Mesodermal cell (in vitro differentiated cells): ENCODE results near the gene ZNF385D.

Source experiments
- H3K27ac ChIP-seq: 2 replicates; pipeline ENCODE4 v1.7.0; 2013; ENCODE audit warnings: mild to moderate bottlenecking, low read depth, low read length, moderate library complexity; ENCODE audit not compliant: severe bottlenecking
- H3K36me3 ChIP-seq: 2 replicates; pipeline ENCODE4 v1.7.1; 2013; ENCODE audit warnings: mild to moderate bottlenecking, low read length, moderate library complexity; ENCODE audit not compliant: control insufficient read depth, insufficient read depth
- H3K4me1 ChIP-seq: one replicate; pipeline ENCODE4 v1.7.1; 2013; ENCODE audit warnings: mild to moderate bottlenecking, low read length; ENCODE audit not compliant: insufficient read depth, control insufficient read depth, poor library complexity, severe bottlenecking
- H3K4me3 ChIP-seq: 2 replicates; pipeline ENCODE4 v1.7.0; 2013; ENCODE audit warnings: low read length, control low read depth, mild to moderate bottlenecking; ENCODE audit not compliant: insufficient read depth, poor library complexity, severe bottlenecking; ENCODE audit errors: extremely low read depth
- H3K9me3 ChIP-seq: 2 replicates; pipeline ENCODE4 v1.7.1; 2013; ENCODE audit warnings: mild to moderate bottlenecking, low read length, moderate library complexity; ENCODE audit not compliant: control insufficient read depth
- WGBS, 2 experiments: methylation state at CpG; one replicate each; pipeline ENCODE4 v1.1.5; 2013; ENCODE audit warnings: missing lambda C conversion rate in 2 of 2; ENCODE audit not compliant: insufficient coverage in 2 of 2; 5-methylcytosine and 5-hydroxymethylcytosine counted together

Gene ZNF385D

DNA sequence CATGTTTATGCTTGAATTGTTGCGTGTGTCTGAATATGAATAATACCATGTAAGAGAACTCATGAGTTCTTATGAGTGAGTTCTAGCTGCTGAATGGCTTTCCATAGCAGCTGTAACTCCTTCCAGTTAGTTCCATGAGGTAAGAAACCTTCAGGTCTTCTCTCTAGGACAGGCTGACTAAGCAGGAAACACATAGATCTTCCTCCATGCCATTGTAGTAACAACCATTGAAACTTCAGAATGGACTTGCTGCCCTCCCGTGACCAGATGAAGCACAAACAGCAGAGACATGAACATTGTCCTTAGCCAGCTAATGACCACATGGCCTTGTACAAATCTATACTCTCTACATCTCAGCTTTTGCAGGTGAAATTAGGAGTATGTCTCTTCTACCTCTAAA, 200.0 kb downstream of the ZNF385D start:
- Histone ChIP-seq H3K9me3 (no peaks in the 10 kb centered on the region), H3K36me3 (no peaks in the 10 kb centered on the region), H3K4me1 (no peaks in the 10 kb centered on the region), H3K27ac (no peak overlapping the region), H3K4me3 (no peak overlapping the region)
- WGBS, 2 experiments = 80 to 100% methylated on average over 1 of the region's 2 CpGs

DNA sequence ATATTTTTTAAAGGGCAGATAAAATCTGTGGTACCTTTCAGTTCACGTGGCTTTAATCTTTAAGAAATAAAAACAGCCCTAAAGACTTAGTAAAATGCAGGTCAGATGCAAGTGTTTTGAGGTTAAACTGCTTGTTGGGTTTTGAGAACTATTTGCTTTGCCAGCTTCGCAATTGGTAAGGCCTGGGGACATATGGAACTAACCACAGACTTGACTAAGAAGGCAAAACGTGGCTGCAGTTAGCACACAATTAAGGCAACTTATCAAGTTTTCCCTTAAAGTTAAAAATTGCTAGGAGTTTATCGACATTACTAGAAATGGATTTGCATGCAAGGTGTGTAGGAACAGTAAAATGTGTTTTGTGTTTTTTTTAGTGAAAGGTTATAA, 206.9 kb downstream of the ZNF385D start:
- no peaks in the 10 kb centered on the region for H3K9me3 ChIP-seq
- no peaks in the 10 kb centered on the region for H3K36me3 ChIP-seq
- no peak overlapping the region for H3K4me3 ChIP-seq
- no peak overlapping the region for H3K27ac ChIP-seq
- H3K4me1 ChIP-seq = no peaks in the 10 kb centered on the region
- WGBS, 2 experiments = 81 to 100% methylated on average over 1 to 2 of the region's 4 CpGs

DNA sequence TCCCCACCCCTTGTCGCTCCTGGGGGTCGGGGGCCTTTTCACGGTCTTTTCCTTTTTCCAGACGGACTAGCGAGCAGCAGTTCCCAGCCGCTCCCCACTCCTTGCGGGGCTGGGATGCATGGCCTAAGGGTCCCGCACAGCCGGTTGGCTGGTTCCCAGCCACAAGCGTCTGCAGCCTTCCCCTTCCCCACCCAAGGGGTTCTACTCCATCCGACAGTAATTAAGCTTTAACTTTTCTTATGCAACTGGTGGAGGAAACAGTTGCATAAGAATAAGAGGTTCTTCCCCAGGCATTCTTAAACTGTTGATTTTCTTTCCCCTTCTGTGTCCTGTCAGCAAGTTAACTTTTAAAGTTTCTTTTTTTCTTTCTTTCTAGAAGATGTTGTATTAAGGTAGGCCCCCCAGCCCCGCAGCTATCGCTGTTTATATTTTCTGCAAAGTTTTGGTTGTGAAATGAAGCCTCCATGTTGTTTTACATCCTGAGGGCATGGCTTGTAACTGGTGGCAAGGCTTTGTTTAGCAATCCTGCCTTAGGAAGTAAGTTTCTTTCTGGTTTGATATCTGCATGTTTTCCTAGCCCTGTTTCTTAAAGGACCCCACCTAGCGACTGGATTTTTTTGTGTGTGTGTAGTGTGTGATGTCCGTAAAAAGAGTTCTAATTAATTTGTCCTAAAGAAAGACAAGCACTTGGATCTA, 207.5 kb downstream of the ZNF385D start:
- Histone ChIP-seq H3K4me1 (no peaks in the 10 kb centered on the region), H3K9me3 (no peaks in the 10 kb centered on the region), H3K36me3 (no peaks in the 10 kb centered on the region), H3K4me3 (no peak overlapping the region), H3K27ac (no peak overlapping the region)
- 79 to 94% methylated on average over 3 to 7 of the region's 15 CpGs for WGBS, 2 experiments

GRCh38 chr3:21542656-21543379, 208.2 kb downstream of the ZNF385D start:
- Histone ChIP-seq H3K4me3 (no peak overlapping the region), H3K9me3 (no peaks in the 10 kb centered on the region), H3K27ac (no peak overlapping the region), H3K36me3 (no peaks in the 10 kb centered on the region), H3K4me1 (no peaks in the 10 kb centered on the region)
- 82 to 94% methylated on average over 22 to 28 of the region's 29 CpGs for WGBS, 2 experiments

DNA sequence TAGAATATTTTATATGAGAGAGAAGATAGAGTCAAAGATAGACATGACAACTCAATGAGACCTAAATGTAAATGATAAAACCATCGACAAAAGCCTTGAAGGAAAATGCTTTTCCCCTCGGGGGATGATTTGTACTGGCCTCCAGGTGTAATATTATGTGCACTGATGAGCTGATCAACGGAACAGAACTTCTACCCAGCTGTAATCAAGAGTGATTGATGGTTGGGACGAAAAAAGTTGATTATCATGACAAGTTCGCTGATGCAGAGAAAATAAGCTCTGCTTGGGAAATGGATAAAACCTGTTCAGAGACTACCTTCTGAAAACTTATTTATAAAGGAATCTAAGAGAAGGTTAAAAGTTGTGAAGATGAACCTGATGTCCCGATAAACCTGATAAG, 210.7 kb downstream of the ZNF385D start:
- Histone ChIP-seq H3K4me3 (no peak overlapping the region), H3K36me3 (no peaks in the 10 kb centered on the region), H3K27ac (no peak overlapping the region), H3K4me1 (no peaks in the 10 kb centered on the region), H3K9me3 (no peaks in the 10 kb centered on the region)
- 89 to 92% methylated on average over 2 to 4 of the region's 6 CpGs for WGBS, 2 experiments

GRCh38 chr3:21534462-21534861, 216.5 kb downstream of the ZNF385D start:
- H3K27ac ChIP-seq = no peak overlapping the region
- H3K4me3 ChIP-seq = no peak overlapping the region
- H3K4me1 ChIP-seq = no peaks in the 10 kb centered on the region
- no peaks in the 10 kb centered on the region for H3K36me3 ChIP-seq
- WGBS, 2 experiments = 81 to 93% methylated on average over 2 to 3 of the region's 3 CpGs
- H3K9me3 ChIP-seq = no peaks in the 10 kb centered on the region

GRCh38 chr3:21533002-21533401, 218.0 kb downstream of the ZNF385D start:
- no peak overlapping the region for H3K27ac ChIP-seq
- no peak overlapping the region for H3K4me3 ChIP-seq
- H3K36me3 ChIP-seq = no peaks in the 10 kb centered on the region
- H3K9me3 ChIP-seq = no peaks in the 10 kb centered on the region
- WGBS, 2 experiments = 78 to 100% methylated on average over 1 to 3 of the region's 5 CpGs
- H3K4me1 ChIP-seq = no peaks in the 10 kb centered on the region

GRCh38 chr3:21531909-21532308, 219.1 kb downstream of the ZNF385D start:
- 79 to 100% methylated on average over 1 to 3 of the region's 3 CpGs for WGBS, 2 experiments
- Histone ChIP-seq H3K27ac (no peak overlapping the region), H3K36me3 (no peaks in the 10 kb centered on the region), H3K4me1 (no peaks in the 10 kb centered on the region), H3K4me3 (no peak overlapping the region), H3K9me3 (no peaks in the 10 kb centered on the region)

GRCh38 chr3:21528291-21528995, 222.6 kb downstream of the ZNF385D start:
- no peak overlapping the region for H3K27ac ChIP-seq
- no peaks in the 10 kb centered on the region for H3K9me3 ChIP-seq
- no peaks in the 10 kb centered on the region for H3K36me3 ChIP-seq
- 93% methylated on average over 2 of the region's 2 CpGs; no CpG with 5 or more reads in 1 of the 2 experiments for WGBS, 2 experiments
- H3K4me3 ChIP-seq = no peak overlapping the region
- no peaks in the 10 kb centered on the region for H3K4me1 ChIP-seq

GRCh38 chr3:21526461-21526860, 224.5 kb downstream of the ZNF385D start:
- no CpG with 5 or more reads among the region's 4 CpGs for WGBS, 2 experiments
- Histone ChIP-seq H3K4me3 (no peak overlapping the region), H3K9me3 (no peaks in the 10 kb centered on the region), H3K36me3 (no peaks in the 10 kb centered on the region), H3K4me1 (no peaks in the 10 kb centered on the region), H3K27ac (no peak overlapping the region)
